ENCODE measurements around the gene CXCL10.
"Not testable (repeated sequence)": the region's sequence is repeated elsewhere in the genome, so short reads cannot be mapped to it uniquely, and the experiment has no call there.

The CXCL10 gene

DNA sequence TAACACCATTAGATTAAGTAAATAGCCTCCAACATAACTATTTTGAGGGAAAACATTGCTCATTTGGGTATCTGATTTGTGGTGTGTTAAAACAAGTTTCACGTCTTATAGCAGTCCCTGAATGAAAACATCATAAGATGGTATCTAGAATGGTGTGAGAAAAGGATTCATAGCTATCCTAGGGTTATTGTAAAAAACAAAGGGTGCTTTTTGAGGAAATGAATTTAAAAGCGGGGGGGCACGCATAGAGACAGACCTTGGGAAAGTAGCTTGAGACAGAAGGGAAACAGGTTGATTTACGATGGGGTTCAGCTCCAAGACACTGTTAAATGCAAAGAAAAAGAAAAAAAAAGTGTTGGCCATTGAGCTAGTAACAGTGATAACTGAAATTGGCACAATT is 768 bp upstream of the CXCL10 start:
- no peak for DNase-seq

DNA sequence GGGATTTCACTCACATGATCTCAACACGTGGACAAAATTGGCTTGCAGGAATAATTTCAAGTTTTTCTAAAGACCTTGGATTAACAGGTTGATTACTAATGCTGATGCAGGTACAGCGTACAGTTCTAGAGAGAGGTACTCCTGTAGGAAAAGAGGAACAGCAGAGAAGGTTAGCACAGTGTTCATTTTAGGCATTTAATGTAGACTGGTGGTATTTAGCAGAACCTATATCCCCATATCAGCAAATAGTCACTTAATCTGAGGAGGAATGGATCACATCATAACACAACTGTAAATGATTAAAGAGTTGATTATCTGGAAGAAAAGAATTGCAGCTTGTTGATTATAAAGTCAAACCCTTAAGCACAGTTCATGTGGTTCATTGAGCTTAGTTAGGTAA is 620 bp downstream of the CXCL10 start:
- no peak for DNase-seq

DNA sequence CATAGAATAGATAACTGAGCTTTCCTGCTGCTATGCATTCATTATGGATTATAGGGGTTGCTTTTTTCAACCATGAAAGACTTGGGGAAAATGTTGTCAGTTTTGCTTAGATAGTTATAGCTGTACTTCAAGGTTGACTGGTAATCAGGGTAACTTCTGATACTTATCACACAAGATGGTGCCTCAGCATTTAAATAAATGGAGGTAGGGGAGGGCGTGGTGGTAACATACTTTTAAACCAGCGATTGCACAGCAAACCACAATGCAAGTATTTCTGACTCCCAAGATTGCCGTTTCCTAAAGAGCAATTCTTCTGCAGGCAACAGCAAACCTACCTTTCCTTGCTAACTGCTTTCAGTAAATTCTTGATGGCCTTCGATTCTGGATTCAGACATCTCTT is 1.3 kb downstream of the CXCL10 start:
- no peak for DNase-seq

DNA sequence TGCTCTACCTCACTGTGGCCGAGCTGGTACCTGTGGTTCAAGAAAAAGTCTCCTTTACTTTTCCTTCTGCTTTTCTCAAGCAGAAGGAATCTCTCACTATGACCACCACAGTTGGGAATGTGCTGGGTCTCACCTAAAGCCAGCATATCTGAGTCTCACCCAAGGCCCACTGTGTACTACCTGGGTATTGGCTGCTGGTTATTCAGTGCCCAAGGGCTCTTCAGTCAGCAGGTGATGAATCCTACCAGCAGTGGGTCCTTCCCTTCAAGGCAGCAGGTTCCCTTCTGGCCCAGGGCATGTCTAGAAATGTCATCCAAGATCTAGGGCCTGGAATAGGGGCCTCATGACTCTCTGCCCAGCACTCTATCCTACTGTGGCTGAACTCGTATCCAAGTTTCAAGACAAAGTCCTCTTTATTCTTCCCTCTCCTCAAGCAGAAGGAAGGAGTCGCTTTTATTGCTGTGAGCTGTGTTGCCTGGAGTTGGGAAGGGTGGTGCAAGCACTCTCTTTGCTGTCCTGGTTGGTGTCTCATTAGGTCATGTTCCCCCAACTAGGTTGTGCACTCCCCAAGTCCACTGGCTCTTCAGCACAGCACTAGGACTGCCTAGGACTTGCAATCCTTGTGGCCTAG is 6.1 kb downstream of the CXCL10 start:
- no peak for DNase-seq

DNA sequence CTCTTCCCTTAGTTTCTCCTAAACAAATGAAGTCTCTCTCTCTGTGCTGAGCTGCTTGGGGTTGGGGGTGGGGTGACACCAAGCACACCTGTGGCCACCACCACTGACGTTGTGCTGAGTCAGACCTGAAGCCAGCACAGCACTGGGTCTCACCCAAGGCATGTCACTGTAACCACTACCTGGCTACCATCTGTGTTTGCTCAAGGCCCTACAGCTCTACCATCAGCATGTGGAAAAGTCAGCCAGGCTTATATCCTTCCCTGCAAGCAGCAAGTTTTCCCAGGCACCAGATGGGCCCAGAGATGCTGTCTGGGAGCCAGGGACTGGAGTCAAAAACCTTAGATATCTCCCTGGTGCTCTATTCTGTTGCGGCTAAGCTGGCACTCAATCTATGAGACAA is 6.9 kb downstream of the CXCL10 start:
- DNase-seq, result no peak

DNA sequence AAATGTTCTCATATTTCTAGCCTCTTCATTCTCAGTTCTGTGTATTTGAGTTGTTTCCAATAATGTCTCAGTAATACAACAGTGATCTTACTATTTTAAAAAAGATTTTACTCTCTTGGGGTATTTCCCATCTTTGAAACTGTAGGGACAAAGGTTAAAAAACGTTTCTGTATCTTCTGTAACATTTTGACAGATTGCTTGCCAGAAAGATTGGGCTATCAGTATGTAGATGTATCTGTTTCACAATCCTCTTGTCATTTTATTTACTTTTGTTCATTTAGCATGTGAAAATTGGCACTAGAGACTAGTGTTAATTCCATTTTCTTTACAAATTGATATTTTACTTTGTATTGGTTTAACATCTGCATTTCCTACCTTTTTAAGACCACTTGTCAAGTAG is 9.8 kb downstream of the CXCL10 start:
- DNase-seq, result no peak

DNA sequence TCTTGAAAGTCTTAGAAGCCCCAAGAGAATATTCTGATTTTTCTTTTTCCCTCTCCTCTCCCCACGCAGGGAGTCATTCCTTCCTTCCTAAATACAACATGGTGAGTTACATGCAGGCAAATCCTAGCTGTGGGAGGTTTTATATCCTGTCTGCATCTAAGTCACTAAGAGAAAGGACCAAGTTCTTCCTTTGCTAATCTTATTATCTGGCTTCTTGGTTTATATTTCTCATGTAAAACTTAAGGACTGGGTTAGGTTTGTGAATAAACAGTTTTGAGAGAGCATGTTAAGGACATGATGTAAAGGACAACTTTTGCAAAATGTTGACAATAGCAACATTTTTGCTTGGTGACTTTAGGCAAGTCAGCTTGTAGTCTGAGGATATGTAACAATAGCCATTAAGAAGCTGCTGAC is 10.9 kb downstream of the CXCL10 start:
- no peak for DNase-seq

DNA sequence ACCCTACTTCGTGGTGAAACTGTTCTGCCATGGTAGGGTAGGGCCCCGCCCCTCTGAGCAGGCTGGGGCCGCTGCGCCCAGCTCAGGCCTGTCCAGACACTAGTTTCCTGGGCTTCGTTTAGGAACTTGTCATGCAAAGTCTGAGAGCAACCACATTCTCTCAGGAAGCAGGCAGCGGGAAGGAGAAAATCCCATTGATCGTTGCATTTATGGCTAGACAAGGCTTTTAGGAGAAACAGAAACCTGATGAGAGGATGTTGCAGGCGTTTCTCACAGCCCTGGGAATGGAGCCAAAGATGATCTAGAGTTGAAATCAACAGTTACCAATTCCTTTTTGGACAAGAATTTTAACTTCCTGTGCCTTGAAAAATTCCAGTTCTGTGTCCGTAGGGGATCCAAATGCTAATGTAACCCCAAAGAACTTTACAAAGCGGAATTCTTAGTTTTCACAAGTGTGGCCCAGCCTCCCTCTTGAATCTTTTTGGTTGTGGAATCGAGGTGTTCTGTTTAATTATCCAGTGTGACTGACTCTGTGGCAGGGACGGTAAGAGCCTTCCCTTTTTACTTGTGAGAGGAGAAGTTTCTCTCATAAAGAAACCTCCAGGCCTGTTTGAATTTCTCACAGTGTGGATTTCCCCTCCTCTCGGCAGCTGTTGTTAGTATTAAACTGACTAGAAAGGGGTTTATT is 11.5 kb downstream of the CXCL10 start:
- no peak for DNase-seq

DNA sequence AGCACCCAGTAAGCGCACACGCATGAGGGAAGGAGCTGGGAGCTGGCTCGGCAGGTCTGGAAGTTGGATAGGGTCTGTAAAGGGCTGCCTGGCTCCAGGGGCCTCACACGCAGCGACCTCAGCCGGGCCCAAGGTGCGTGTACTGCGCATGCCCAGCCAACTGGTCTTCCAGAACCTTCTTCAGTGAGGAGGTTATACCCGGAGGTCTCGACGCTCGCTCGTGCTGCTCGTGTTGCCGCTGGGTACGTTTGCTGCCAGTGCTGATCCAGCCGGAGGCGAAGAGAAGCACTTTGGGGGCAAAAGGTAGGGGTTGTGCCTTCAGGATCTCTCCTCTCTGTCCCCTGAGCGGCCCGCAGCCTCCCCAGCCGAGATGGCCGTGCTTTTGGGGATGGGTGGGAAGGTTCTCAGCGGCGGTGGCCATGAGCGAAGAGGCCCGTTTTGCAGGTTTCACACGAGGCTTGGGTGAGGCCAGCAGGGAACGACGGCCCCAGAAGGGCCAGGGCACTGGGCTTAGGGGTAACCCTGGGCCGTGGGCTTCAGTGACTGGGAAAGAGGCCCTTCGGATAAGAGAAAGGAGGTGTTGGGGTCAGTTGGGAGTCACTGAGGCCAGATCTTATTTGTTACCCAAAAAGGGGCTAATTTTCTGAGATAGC is 12.2 kb downstream of the CXCL10 start:
- no peak for DNase-seq

DNA sequence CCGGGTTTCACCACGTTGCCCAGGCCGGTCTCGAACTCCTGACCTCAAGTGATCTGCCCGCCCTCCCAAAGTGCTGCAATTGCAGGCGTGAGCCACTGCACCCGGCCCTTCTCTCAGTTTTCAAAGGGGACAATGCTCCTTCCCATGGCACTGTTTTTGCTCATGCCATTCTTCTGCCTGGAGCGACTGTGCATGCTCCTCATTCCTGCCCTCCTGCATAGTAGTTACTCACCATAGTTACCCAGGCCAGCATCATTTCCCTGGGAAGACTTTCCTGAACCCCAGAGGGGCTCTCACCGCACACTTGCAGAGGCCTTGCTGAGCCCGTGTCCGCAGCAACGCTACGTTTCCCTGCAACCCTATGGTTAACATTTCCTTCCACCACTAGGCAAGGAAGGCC is 12.7 kb downstream of the CXCL10 start:
- DNase-seq, result no peak

DNA sequence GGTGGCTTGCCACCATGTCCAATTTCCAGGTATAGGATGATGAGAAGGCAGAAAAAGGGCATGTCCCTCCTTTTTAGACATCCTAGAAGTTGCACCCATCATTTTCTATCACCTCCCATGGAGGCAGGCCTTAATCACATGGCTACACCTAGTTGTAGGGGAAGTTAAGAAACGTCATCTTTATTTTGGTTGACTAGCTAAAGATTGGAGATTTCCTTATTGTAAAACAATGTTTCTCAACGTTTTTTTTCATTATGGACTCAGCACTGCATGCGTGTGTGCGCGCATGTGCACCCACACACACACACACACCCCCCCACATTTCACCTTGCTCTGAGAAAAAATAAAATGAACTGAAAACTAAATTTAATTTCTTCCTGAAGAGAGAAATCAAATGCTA is 14.0 kb downstream of the CXCL10 start:
- no peak for DNase-seq

DNA sequence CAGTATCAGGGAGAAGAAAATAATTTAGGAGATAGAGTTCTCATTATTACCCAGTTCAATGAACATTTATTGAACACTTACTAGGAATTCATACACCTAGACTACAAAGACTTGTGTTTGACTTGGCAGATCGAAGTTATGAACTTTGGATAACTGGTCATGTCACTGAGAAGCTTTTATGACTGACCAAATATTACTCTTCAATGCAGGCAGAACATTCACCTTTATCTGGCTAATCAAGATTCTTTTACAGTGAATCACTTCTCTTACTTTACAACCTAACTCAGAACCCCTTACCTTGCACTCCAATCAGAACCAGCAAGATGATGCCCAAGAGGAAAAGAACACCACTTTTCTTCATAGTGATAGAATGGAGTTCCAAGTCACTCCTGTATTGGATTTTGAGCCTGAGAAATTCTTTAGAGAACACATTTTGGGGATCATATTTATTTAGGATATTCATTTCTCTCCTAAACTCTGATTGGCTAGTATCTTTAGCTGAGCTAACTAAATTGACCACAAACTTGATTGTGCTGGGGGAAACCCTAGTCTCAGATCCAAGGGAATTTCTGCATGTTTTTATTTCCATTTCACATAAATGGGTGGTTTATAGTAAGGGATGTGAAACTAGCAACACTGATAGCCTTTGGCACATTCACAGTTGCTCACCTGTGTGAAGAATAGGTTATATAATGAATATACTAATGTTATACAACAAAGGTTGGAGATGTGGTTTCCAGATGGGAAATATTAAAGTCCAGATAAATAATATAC is 16.0 kb downstream of the CXCL10 start, which contains the start of gene CXCL9:
Gene CXCL9, minus strand, starts transcription at position 421 of the 774 bp plus-strand sequence. Its CDS starts 60 bp downstream, at position 361.
- no peak for DNase-seq

DNA sequence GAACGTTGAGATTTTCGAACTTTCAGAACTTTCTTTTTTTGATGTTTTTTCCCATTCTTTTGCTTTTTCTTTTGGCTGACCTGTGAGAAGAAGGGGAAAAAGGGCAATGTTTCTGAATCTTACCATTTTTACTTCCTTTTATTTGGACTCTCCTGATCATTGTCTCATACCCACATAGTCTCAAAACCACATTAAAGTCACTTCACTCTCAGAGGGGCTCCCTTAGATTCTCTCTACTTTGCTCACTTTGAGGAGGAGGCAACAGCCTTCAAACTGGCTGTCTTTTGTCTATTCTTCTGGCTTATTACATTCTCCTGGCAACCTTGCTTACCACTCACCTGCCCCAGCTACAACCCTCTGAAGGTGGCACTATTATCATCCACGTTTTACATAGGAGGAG is 19.7 kb downstream of the CXCL10 start:
- DNase-seq, result no peak

DNA sequence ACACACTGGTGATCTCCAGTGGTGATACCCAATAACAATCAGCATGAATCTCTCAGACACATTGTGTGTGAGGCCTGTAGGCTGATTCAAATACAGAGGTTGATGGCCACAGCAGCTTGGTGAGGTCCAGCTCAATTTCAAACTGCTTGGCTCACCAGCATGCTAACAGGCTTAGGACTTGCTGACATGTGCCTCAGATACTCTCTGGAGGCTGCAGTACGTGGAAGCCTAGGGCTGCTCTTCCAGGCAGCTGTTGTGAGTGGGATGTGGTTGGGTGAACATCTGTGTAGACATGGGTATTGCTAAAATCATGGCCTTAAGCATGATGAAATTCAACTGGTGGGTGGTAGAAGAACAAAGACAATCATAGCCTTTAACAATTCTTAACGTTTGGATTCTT is 20.3 kb downstream of the CXCL10 start:
- DNase-seq, result no peak

DNA sequence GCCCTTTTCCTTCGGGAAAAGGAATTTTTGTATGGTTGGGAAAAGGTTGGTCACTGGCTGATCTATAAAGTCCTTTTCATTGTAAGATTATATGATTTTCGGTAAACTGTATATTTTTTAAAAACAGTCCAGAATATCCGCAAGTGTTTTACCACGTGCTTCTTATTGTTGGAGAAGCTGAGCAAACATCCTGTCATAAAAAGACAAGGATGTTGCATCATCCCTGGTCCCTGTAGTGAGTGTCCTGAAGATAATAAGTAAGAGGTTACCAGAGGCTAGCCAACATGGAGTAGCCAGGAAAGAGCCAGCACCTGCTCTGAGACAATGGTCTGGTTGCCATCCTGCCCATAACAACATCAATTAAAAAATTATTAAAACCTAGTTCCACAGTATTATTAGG is 21.1 kb downstream of the CXCL10 start:
- DNase-seq, result peak in 1 of 3 experiments; percentile 24

DNA sequence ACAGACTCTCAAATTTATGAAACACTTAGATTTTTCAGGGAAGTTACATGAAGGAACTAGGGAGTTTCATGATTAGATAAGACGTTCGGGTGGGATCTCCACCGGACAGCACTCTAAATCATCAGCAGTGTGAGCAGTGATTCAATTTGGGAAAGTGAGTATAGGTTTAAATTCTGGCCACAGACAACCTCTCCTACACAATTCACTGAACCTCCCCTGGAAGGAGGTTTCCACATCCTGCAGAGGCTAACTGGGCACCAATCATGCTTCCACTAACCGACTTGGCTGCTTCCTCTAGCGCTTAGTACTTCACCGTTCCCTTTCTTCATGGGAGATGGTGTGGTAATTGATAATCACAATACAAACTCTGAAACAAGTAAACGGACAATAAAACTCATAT is 21.6 kb downstream of the CXCL10 start:
- DNase-seq, result no peak

DNA sequence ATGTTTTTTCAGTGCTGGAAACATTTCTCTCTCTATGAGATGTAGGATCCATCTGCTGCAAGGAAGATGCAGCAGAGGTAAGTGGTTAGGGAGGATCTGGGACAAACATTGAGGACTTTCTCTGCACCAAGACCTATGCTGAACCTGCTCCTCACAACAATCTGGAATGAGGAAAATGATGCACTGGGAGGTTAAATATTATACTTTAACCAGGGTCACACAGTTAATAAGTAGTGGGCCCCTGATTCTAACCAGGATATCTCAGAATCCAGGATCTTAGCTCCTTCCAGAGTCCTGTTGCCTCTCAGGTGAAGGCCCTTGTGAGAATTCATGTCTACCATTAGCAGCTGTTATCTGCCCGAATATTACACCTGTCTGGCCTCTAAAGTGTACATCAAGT is 23.0 kb downstream of the CXCL10 start:
- DNase-seq, result no peak

DNA sequence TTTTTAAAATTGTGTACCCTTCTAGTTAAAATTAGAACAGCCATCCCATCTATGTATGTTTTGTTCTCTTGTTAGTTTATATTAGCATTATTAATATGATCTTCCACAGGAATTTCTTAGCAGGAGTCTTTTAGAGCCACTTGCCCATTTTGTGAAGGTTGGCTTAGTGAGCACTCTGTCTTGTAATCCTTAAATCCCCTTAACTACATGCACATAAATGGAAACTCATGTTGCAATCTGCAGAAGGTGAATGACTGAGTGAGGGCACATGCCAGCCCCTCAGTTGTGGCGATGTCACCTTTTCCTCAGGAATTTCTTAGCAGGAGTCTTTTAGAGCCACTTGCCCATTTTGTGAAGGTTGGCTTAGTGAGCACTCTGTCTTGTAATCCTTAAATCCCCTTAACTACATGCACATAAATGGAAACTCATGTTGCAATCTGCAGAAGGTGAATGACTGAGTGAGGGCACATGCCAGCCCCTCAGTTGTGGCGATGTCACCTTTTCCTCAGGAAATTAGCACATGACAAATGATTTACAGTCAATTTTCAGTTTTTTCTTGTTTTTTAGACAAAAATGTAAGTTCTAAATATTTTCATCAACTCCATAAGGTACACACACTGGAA is 24.7 kb downstream of the CXCL10 start:
- not testable (repeated sequence) for DNase-seq

DNA sequence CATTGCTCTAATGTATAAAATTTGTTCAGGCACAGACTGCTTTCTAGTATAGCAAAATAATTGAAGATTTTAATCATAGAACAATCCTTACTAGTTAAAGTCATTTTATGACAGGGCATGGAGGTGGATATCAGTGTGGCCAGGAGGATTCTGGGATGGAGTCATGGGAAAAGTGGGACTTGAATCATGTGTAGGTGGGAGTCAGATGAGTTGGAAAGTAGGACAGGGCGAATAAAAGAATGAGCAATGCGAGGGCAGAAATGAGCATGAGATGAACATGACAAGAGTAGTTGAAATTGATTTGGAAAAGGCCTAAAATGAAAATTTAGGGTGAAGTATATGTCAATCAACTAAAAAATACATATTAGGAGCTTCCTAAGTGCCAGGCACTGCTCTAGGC is 25.4 kb downstream of the CXCL10 start:
- DNase-seq, result no peak

DNA sequence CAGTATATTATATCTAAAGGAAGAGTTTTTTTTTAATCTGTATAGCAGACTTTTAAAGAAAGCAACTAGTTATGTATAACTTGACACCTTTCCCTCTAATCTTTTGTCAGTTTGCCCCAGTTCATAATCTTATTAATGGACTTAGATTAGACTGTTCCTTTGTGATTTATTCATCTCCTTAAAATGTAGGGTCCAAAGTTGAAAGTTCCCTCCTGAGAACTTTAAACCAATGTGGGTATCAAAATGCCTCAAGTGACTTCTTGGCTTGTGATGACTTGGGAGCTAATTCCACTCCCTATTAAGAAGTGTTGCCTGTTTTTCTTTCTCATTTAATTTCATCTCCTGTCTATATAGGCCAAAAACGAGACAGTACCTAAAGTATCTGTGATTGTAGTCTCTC is 26.2 kb downstream of the CXCL10 start:
- no peak for DNase-seq

DNA sequence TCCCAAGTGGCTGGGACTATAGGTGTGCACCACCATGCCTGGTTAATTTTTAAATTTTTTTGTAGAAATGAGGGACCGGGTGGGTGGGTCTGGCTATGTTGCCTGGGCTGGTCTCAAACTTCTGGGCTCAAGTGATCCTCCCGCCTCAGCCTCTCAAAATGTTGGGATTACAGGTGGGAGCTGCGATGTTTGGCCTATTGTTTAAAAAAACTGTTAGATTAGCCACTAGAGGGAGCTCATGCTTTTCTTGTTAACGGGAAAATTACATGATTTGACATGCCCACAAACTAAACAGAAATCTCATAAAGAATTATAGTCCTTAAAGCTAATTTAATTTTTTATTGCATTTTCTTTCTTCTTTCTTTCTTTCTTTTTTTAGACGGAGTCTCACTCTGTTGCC is 27.6 kb downstream of the CXCL10 start:
- DNase-seq, result peak; percentile 6 to 82 (median 70)

DNA sequence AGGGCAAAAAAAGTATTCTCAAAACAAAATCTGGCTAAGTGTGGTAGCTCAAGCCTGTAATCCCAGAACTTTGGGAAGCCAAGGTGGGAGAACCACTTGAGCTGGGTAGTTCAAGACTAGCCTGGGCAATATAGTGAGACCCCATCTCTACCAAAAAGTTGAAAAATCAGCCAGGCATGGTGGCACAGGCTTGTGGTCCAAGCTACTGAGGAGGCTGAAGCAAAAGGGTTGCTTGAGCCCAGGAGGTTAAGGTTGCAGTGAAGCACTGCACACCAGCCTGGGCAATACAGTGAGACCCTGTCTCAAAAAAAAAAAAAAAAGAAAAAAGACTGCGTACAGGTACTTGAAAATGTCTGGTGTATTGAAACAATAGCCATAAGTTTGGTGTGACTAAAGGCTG is 30.8 kb downstream of the CXCL10 start:
- no peak for DNase-seq

Measured in NCI-H1417 (cell line).